PC-9 (cell line): Measurements from ENCODE around the gene TEX30. TPM values are rescaled to one million over a fixed set of nuclear protein-coding genes. Genes with fewer than 3 reads are reported as not detected.

Experiments used
- BruUV-seq: library from RNA; stranded (reverse); fragments of 400-500 nt; replicated peaks from 2 replicates; lab custom pipeline; 2021; lab: Mats Ljungman, UMichigan
- CTCF ChIA-PET: fragments of 300-600 bp; sonication (Branson Sonifier 250); formaldehyde crosslinking; loops from one replicate; lab custom pipeline; 2022; ENCODE audit warnings: antibody characterized with exemption; lab: Charles Lee
- POLR2A ChIA-PET: fragments of 300-600 bp; sonication (Branson Sonifier 250); formaldehyde crosslinking; loops from one replicate; lab custom pipeline; 2022; ENCODE audit warnings: antibody characterized with exemption; ENCODE audit not compliant: unreplicated experiment; lab: Charles Lee
- DNase-seq, 2 experiments: peaks; one replicate each; pipeline versions ENCODE4 v3.0.0 to v3.0.0-alpha.2; 2015 to 2022; ENCODE audit warnings: mixed read lengths in 1 of 2
- H2AFZ ChIP-seq: fragments of 200-600 bp; sonication (generic); 2 replicates; pipeline ENCODE4 v1.8.1; 2017; ENCODE audit warnings: antibody characterized with exemption
- H3F3A ChIP-seq: fragments of 200-600 bp; sonication (generic); 2 replicates; pipeline ENCODE4 v1.8.1; 2017; ENCODE audit warnings: antibody characterized with exemption, mild to moderate bottlenecking, low read depth; ENCODE audit not compliant: insufficient read depth
- H3K27ac ChIP-seq: fragments of 200-600 bp; sonication (generic); 2 replicates; pipeline ENCODE4 v1.6.1; 2016; ENCODE audit warnings: mixed run types
- H3K27me3 ChIP-seq: fragments of 200-600 bp; sonication (generic); 2 replicates; pipeline ENCODE4 v1.6.1; 2016; ENCODE audit warnings: low read depth, mixed run types; ENCODE audit not compliant: insufficient read depth
- H3K36me3 ChIP-seq: fragments of 200-600 bp; sonication (generic); 2 replicates; pipeline ENCODE4 v1.6.1; 2016; ENCODE audit warnings: low read depth, mixed run types
- H3K4me1 ChIP-seq: fragments of 200-600 bp; sonication (generic); replicated peaks from 2 replicates; pipeline ENCODE4 v1.6.1; 2016; ENCODE audit warnings: mixed run types; ENCODE audit not compliant: insufficient read depth
- H3K4me2 ChIP-seq: fragments of 200-600 bp; sonication (generic); 2 replicates; pipeline ENCODE4 v1.6.1; 2017; ENCODE audit warnings: mixed run types
- H3K4me3 ChIP-seq: fragments of 200-600 bp; sonication (generic); 2 replicates; pipeline ENCODE4 v1.6.1; 2016; ENCODE audit warnings: mixed run types
- H3K79me2 ChIP-seq: fragments of 200-600 bp; sonication (generic); 2 replicates; pipeline ENCODE4 v1.6.1; 2017; ENCODE audit warnings: low read depth, mixed run types
- H3K9me2 ChIP-seq: fragments of 200-600 bp; sonication (generic); 2 replicates; pipeline ENCODE4 v1.8.1; 2017; ENCODE audit warnings: mild to moderate bottlenecking; ENCODE audit not compliant: insufficient read depth
- H3K9me3 ChIP-seq: fragments of 200-600 bp; sonication (generic); 2 replicates; pipeline ENCODE4 v1.8.1; 2016; ENCODE audit warnings: low read depth; ENCODE audit not compliant: insufficient read depth
- H4K20me1 ChIP-seq: fragments of 200-600 bp; sonication (generic); 2 replicates; pipeline ENCODE4 v1.8.1; 2017; ENCODE audit not compliant: insufficient read depth
- CTCF ChIP-seq: fragments of 200-600 bp; sonication (generic); conservative IDR thresholded peaks from 2 replicates; pipeline ENCODE4 v1.6.1; 2017; ENCODE audit warnings: mixed run types, antibody characterized with exemption, mild to moderate bottlenecking, moderate library complexity
- EZH2 ChIP-seq: fragments of 200-600 bp; sonication (generic); IDR thresholded peaks from 2 replicates; pipeline ENCODE4 v1.8.0; 2017; ENCODE audit warnings: antibody characterized with exemption, low read depth
- intact Hi-C: fragments of 100-400 bp; cut with micrococcal nuclease; formaldehyde crosslinking; loops from one replicate; pipeline ENCODE4 v1.10.0; 2022; ENCODE audit not compliant: unreplicated experiment
- total RNA-seq: library from RNA; stranded (reverse); gene quantifications from 2 replicates; pipeline ENCODE4 v1.2.3, GENCODE V29; 2021

The TEX30 gene
- total RNA-seq, 1 experiment from 2014 or later, result 13.1 TPM

DNA sequence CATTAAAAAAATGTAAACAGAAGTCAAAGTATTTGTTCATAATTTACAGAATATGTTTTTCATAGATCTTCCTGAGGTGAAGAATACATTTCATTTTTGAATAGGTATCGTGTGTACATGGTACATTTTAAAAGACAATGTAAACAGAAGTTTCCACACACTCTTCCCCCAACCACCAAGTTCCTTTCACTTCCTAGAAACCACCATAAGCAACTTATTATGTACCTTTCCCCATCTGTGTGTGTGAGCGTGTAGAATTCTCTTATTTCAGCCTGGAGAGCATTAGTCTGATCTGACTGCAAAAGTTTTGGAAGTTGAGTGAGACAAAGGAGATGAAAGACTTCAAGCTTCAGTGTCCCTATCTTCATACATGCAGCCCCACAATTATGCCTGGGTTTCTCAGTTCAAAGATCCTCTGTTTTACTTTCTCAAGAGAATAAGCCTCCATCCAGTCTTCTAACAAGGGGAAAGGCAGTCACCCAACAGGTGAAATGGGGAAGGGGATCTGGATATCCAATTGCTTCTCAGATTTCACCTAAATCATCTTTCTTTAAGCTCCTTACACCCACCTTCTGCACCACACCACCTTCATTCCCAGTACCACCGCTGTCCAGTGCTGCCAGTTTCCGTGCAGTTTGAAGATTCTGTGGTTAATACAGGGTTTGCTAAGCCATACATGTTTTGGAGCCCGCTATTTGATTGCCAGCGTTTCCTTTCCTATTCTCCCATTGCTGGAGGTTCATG is 2.1 kb downstream of the TEX30 start:
- Histone ChIP-seq H2AFZ (no peak overlapping the region), H3K9me2 (no peaks in the 10 kb centered on the region), H4K20me1 (no peaks in the 10 kb centered on the region), H3K79me2 (peaks cover 15% of the 10 kb centered on the region), H3K36me3 (no peaks in the 10 kb centered on the region), H3K27me3 (no peaks in the 10 kb centered on the region), H3K9me3 (no peaks in the 10 kb centered on the region), H3F3A (no peaks in the 10 kb centered on the region; the same call in 1 of the 2 replicates), H3K27ac (no peak overlapping the region), H3K4me1 (peaks cover 11% of the 10 kb centered on the region), H3K4me3 (no peak overlapping the region), H3K4me2 (no peak overlapping the region)
- intact Hi-C loops, result loop anchor here (2.0 to 5.0 kb wide), 3 partner anchors 29 to 174 kb away; partner anchors contain the start of genes ERCC5 and TPP2
- BruUV-seq, result no TSS peak
- no peak for DNase-seq
- POLR2A ChIA-PET, result no interaction called here
- CTCF ChIA-PET, result no interaction called here
- TF ChIP-seq EZH2, result no peak
- TF ChIP-seq CTCF, result no peak

DNA sequence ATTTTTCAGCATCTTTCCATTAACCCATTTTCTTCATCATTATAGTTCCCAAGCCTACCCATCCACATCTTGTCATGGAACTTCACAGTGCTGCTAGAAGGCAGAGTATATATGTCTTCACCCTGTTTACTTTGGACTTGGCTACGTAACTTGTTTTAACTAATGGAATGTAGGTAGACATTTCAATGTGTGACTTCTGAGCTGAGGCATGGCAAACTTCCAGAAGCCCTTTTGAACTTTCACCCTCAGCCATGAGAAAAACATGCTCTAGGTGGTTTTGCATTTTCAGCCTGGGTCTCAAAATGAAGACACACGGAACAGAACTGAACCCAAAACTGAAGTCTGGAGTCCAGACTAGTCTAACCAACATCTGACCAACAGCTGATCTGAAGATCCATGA is 3.2 kb downstream of the TEX30 start:
- DNase-seq, result no peak
- Histone ChIP-seq H3K9me3 (no peaks in the 10 kb centered on the region), H3K9me2 (no peaks in the 10 kb centered on the region), H3K4me3 (no peak overlapping the region), H3K4me2 (no peak overlapping the region), H3F3A (no peaks in the 10 kb centered on the region; the same call in 1 of the 2 replicates), H3K27me3 (no peaks in the 10 kb centered on the region), H3K4me1 (peaks cover 11% of the 10 kb centered on the region), H2AFZ (no peak overlapping the region), H3K36me3 (peaks cover 3% of the 10 kb centered on the region; the same call in 1 of the 2 replicates), H3K79me2 (peaks cover 15% of the 10 kb centered on the region), H3K27ac (no peak overlapping the region), H4K20me1 (no peaks in the 10 kb centered on the region)
- POLR2A ChIA-PET, result no interaction called here
- intact Hi-C loops, result loop anchor here (5.0 kb wide), 1 partner anchor 173 kb away; the partner anchor contains the start of gene TPP2
- no peak for TF ChIP-seq CTCF
- TF ChIP-seq EZH2, result no peak
- CTCF ChIA-PET, result no interaction called here
- no TSS peak for BruUV-seq

GRCh38 chr13:102769679-102770078 is 3.9 kb downstream of the TEX30 start:
- Histone ChIP-seq H3K79me2 (peaks cover 15% of the 10 kb centered on the region), H2AFZ (no peak overlapping the region), H4K20me1 (no peaks in the 10 kb centered on the region), H3K9me3 (no peaks in the 10 kb centered on the region), H3K4me3 (no peak overlapping the region), H3K27me3 (no peaks in the 10 kb centered on the region), H3K9me2 (no peaks in the 10 kb centered on the region), H3K27ac (no peak overlapping the region), H3F3A (no peaks in the 10 kb centered on the region; the same call in 1 of the 2 replicates), H3K4me1 (peaks cover 11% of the 10 kb centered on the region), H3K36me3 (peaks cover 3% of the 10 kb centered on the region; the same call in 1 of the 2 replicates), H3K4me2 (no peak overlapping the region)
- POLR2A ChIA-PET, result no interaction called here
- intact Hi-C loops, result loop anchor here (5.0 kb wide), 1 partner anchor 172 kb away; the partner anchor contains the start of gene TPP2
- DNase-seq, result no peak
- CTCF ChIA-PET, result no interaction called here
- TF ChIP-seq CTCF (no peak; the same call in 1 of the 2 replicates), EZH2 (no peak)
- BruUV-seq, result no TSS peak
